Liver (tissue), 9 donors: Measurements from ENCODE around the gene ZKSCAN8. TPM values are rescaled to one million over a fixed set of nuclear protein-coding genes. Genes with fewer than 3 reads are reported as not detected.

ENCODE experiments used
- DNase-seq: peaks from one replicate; pipeline ENCODE4 v3.0.0-alpha.2; 2017; ENCODE audit warnings: low spot score
- H3K27ac ChIP-seq, 2 donors: one replicate each; pipeline ENCODE4 v1.7.0; 2013; ENCODE audit warnings: inconsistent platforms in 2 of 2, low read length in 2 of 2, control low read depth in 1 of 2, low read depth in 1 of 2, mild to moderate bottlenecking in 1 of 2
- H3K27me3 ChIP-seq, 4 donors: one replicate each; pipeline versions ENCODE4 v1.6.1 to v1.7.0; 2013; ENCODE audit warnings: low read length in 3 of 4, inconsistent platforms in 1 of 4, mild to moderate bottlenecking in 1 of 4, moderate library complexity in 1 of 4; ENCODE audit not compliant: control insufficient read depth in 4 of 4, insufficient read depth in 4 of 4
- H3K36me3 ChIP-seq, 4 donors: one replicate each; pipeline versions ENCODE4 v1.6.1 to v1.7.0; 2013; ENCODE audit warnings: low read length in 3 of 4, mild to moderate bottlenecking in 3 of 4, low read depth in 1 of 4, moderate library complexity in 1 of 4; ENCODE audit not compliant: control insufficient read depth in 4 of 4, insufficient read depth in 3 of 4
- H3K4me1 ChIP-seq, 4 donors: one replicate each; pipeline versions ENCODE4 v1.6.1 to v1.7.0; 2013; ENCODE audit warnings: low read length in 3 of 4, mild to moderate bottlenecking in 3 of 4, moderate library complexity in 1 of 4; ENCODE audit not compliant: control insufficient read depth in 4 of 4, insufficient read depth in 4 of 4
- H3K4me3 ChIP-seq, 3 donors: one replicate each; pipeline versions ENCODE4 v1.6.1 to v1.7.0; 2013; ENCODE audit warnings: low read length in 3 of 3, control low read depth in 1 of 3, low read depth in 1 of 3, mild to moderate bottlenecking in 1 of 3
- H3K9ac ChIP-seq, 2 donors: one replicate each; pipeline ENCODE4 v1.7.0; 2013; ENCODE audit warnings: low read length in 2 of 2, mild to moderate bottlenecking in 2 of 2, moderate library complexity in 2 of 2, control low read depth in 1 of 2, low read depth in 1 of 2
- H3K9me3 ChIP-seq, 4 donors: one replicate each; pipeline versions ENCODE4 v1.6.1 to v1.7.0; 2013; ENCODE audit warnings: low read length in 3 of 4; ENCODE audit not compliant: control insufficient read depth in 4 of 4
- ATF3 ChIP-seq: IDR thresholded peaks from 2 replicates; pipeline ENCODE4 v1.6.1; 2016; ENCODE audit warnings: antibody characterized with exemption
- CTCF ChIP-seq: fragments of 150-350 bp; IDR thresholded peaks from 2 replicates; pipeline ENCODE4 v1.5.1; 2017; ENCODE audit warnings: improper control_type of control experiment, low read depth, low read length; ENCODE audit not compliant: missing input control
- EGR1 ChIP-seq, 2 donors: IDR thresholded peaks; 2 replicates each; pipeline ENCODE4 v1.6.1; 2016 to 2018; ENCODE audit warnings: antibody characterized with exemption in 2 of 2, low read depth in 2 of 2
- FOXA1 ChIP-seq: IDR thresholded peaks from 2 replicates; pipeline ENCODE4 v1.6.1; 2016; ENCODE audit warnings: antibody characterized with exemption
- FOXA2 ChIP-seq: IDR thresholded peaks from 2 replicates; pipeline ENCODE4 v1.6.1; 2016; ENCODE audit warnings: antibody characterized with exemption
- GABPA ChIP-seq, 2 donors: IDR thresholded peaks in 1 of 2; conservative IDR thresholded peaks in 1 of 2; 2 replicates each; pipeline ENCODE4 v1.6.1; 2016; ENCODE audit warnings: antibody characterized with exemption in 2 of 2, mild to moderate bottlenecking in 1 of 2, moderate library complexity in 1 of 2
- HNF4A ChIP-seq, 2 donors: conservative IDR thresholded peaks; 2 replicates each; pipeline ENCODE4 v1.6.1; 2016; ENCODE audit warnings: antibody characterized with exemption in 2 of 2, mild to moderate bottlenecking in 2 of 2
- HNF4G ChIP-seq: IDR thresholded peaks from 2 replicates; pipeline ENCODE4 v1.6.1; 2016; ENCODE audit warnings: antibody characterized with exemption
- JUND ChIP-seq, 2 donors: IDR thresholded peaks; 2 replicates each; pipeline ENCODE4 v1.6.1; 2016; ENCODE audit warnings: antibody characterized with exemption in 2 of 2
- MAX ChIP-seq: IDR thresholded peaks from 2 replicates; pipeline ENCODE4 v1.6.1; 2016; ENCODE audit warnings: antibody characterized with exemption
- NR2F2 ChIP-seq: IDR thresholded peaks from 2 replicates; pipeline ENCODE4 v1.6.1; 2016; ENCODE audit warnings: antibody characterized with exemption
- RAD21 ChIP-seq, 2 donors: IDR thresholded peaks; 2 replicates each; pipeline ENCODE4 v1.6.1; 2016; ENCODE audit warnings: antibody characterized with exemption in 2 of 2, mild to moderate bottlenecking in 2 of 2
- REST ChIP-seq: IDR thresholded peaks from 2 replicates; pipeline ENCODE4 v1.6.1; 2016; ENCODE audit warnings: antibody characterized with exemption, mild to moderate bottlenecking
- RXRA ChIP-seq, 2 donors: IDR thresholded peaks; 2 replicates each; pipeline ENCODE4 v1.6.1; 2017 to 2018; ENCODE audit warnings: antibody characterized with exemption in 2 of 2, mild to moderate bottlenecking in 1 of 2
- SP1 ChIP-seq: IDR thresholded peaks from 2 replicates; pipeline ENCODE4 v1.6.1; 2018; ENCODE audit warnings: antibody characterized with exemption, mild to moderate bottlenecking
- TAF1 ChIP-seq: conservative IDR thresholded peaks from 2 replicates; pipeline ENCODE4 v1.6.1; 2016; ENCODE audit warnings: antibody characterized with exemption, mild to moderate bottlenecking
- YY1 ChIP-seq: IDR thresholded peaks from 2 replicates; pipeline ENCODE4 v1.6.1; 2016; ENCODE audit warnings: antibody characterized with exemption, mild to moderate bottlenecking
- WGBS: extraction: QIAGEN DNeasy Blood & Tissue Kit; methylation state at CpG from one replicate; pipeline ENCODE4 v1.1.7; 2013; 5-methylcytosine and 5-hydroxymethylcytosine counted together
- polyA plus RNA-seq, 2 donors: library from polyadenylated mRNA; stranded (reverse) in 1 of 2; unstranded in 1 of 2; fragments of 200-250 nt in 1 of 2; fragments of >200 nt in 1 of 2; fragmentation: Nextera tagmentation in 1 of 2; extraction: Ambion mirVana in 1 of 2; gene quantifications; one replicate each; pipeline versions ENCODE4 v1.2.1 to v1.2.3, GENCODE V29; 2013 to 2015
- total RNA-seq, 2 donors: library from RNA; depleted of rRNA; stranded (reverse); fragments of >200 nt; gene quantifications; one replicate each; pipeline ENCODE4 v1.2.3, GENCODE V29; 2014
- donor health status: healthy.
- donor health status: healthy.
- donor health status: healthy.
- donor health status: healthy.
- donor health status: healthy.

ZKSCAN8 gene
- total and polyA plus RNA-seq, 4 donors: 2.4 to 13.4 (median 6.8) TPM

- 77% methylated on average over 6 of the region's 6 CpGs for WGBS
- TF ChIP-seq FOXA1: no peak
- TF ChIP-seq JUND (IDR thresholded peaks at IDR 0.05): no peak
- no peak for TF ChIP-seq CTCF
- TF ChIP-seq SP1: no peak
- TF ChIP-seq REST: no peak
- TF ChIP-seq GABPA (IDR thresholded peaks at IDR 0.05 in 1 of 2, conservative IDR thresholded peaks at IDR 0.05 in 1 of 2): no peak
- TF ChIP-seq NR2F2: no peak
- no peak for TF ChIP-seq RXRA (IDR thresholded peaks at IDR 0.05)
- TF ChIP-seq HNF4G: no peak
- TF ChIP-seq FOXA2: no peak
- TF ChIP-seq EGR1 (IDR thresholded peaks at IDR 0.05; ENCODE audit: low read depth in 2 of 2): no peak
- TF ChIP-seq HNF4A (conservative IDR thresholded peaks at IDR 0.05): no peak
- TF ChIP-seq ATF3: no peak
- TF ChIP-seq RAD21 (IDR thresholded peaks at IDR 0.05): no peak
- peaks cover 35 to 52% (median 37%) of the 10 kb centered on the region in 4 donors for H3K9me3 ChIP-seq
Measured at GRCh38 chr6:28188111-28188979, 46.7 kb downstream of the ZKSCAN8 start.

GRCh38 chr6:28200020-28200419, 58.3 kb downstream of the ZKSCAN8 start:
- TF ChIP-seq FOXA1 (no peak), EGR1 (IDR thresholded peaks at IDR 0.05; ENCODE audit: low read depth in 2 of 2) (no peak), HNF4A (conservative IDR thresholded peaks at IDR 0.05) (no peak), JUND (IDR thresholded peaks at IDR 0.05) (no peak), YY1 (no peak), TAF1 (no peak), HNF4G (no peak), NR2F2 (no peak), CTCF (no peak), RXRA (IDR thresholded peaks at IDR 0.05) (no peak), REST (no peak), GABPA (IDR thresholded peaks at IDR 0.05 in 1 of 2, conservative IDR thresholded peaks at IDR 0.05 in 1 of 2) (no peak), FOXA2 (no peak), MAX (no peak)
- peaks cover 5 to 33% (median 15%) of the 10 kb centered on the region in 4 donors for H3K9me3 ChIP-seq
- 46% methylated on average over 1 of the region's 1 CpG for WGBS

More at GRCh38 chr6:28188111-28188979, 46.7 kb downstream of the ZKSCAN8 start:
- no peak for DNase-seq
- Histone ChIP-seq H3K27ac (no peak overlapping the region), H3K27me3 (peaks cover 0 to 7% (median 2%) of the 10 kb centered on the region in 4 donors), H3K4me1 (no peaks in the 10 kb centered on the region), H3K36me3 (no peaks in the 10 kb centered on the region), H3K4me3 (peak overlapping the region in 2 of 3 donors; percentile 26 to 50), H3K9ac (no peak overlapping the region)

More at GRCh38 chr6:28200020-28200419, 58.3 kb downstream of the ZKSCAN8 start:
- Histone ChIP-seq H3K27ac (no peak overlapping the region), H3K36me3 (no peaks in the 10 kb centered on the region), H3K4me1 (no peaks in the 10 kb centered on the region), H3K27me3 (peaks cover 0 to 14% (median 3%) of the 10 kb centered on the region in 4 donors), H3K4me3 (no peak overlapping the region), H3K9ac (no peak overlapping the region)
- no peak for DNase-seq
